Gastrocnemius medialis (tissue), 4 donors: ENCODE results near the gene ACSL6. TPM values are rescaled to one million over a fixed set of nuclear protein-coding genes. Genes with fewer than 3 reads are reported as not detected.

ENCODE experiments used
- ATAC-seq, 2 donors: fragments of 150-250 bp; one replicate each; pipeline ENCODE4 v1.9.1; 2016
- DNase-seq, 2 donors: peaks; one replicate each; pipeline ENCODE4 v3.0.0-alpha.2; 2019
- H3K27ac ChIP-seq, 4 donors: fragments of 200-600 bp; sonication (generic); 1 replicate in 1 of 4; 2 replicates in 3 of 4; pipeline ENCODE4 v1.5.1; 2016 to 2018; ENCODE audit warnings: mild to moderate bottlenecking in 2 of 4, moderate library complexity in 1 of 4
- H3K27me3 ChIP-seq, 3 donors: fragments of 200-600 bp; sonication (generic) in 2 of 3; 1 replicate in 1 of 3; 2 replicates in 2 of 3; pipeline versions ENCODE4 v1.5.1 to v1.6.0; 2016 to 2019; ENCODE audit warnings: mild to moderate bottlenecking in 1 of 3, moderate library complexity in 1 of 3
- H3K36me3 ChIP-seq, 2 donors: fragments of 200-600 bp; sonication (generic) in 1 of 2; one replicate each; pipeline ENCODE4 v1.5.1; 2017 to 2018
- H3K4me1 ChIP-seq, 2 donors: fragments of 200-600 bp; sonication (generic) in 1 of 2; one replicate each; pipeline ENCODE4 v1.5.1; 2016 to 2017; ENCODE audit warnings: mild to moderate bottlenecking in 2 of 2
- H3K4me3 ChIP-seq, 4 donors: fragments of 200-600 bp; sonication (generic) in 3 of 4; 1 replicate in 1 of 4; 2 replicates in 3 of 4; pipeline ENCODE4 v1.5.1; 2016 to 2019; ENCODE audit warnings: mild to moderate bottlenecking in 2 of 4
- H3K9me3 ChIP-seq, 3 donors: fragments of 200-600 bp; sonication (generic) in 2 of 3; 1 replicate in 1 of 3; 2 replicates in 2 of 3; pipeline ENCODE4 v1.5.1; 2016 to 2019
- CTCF ChIP-seq, 5 experiments: fragments of 450-650 bp in 3 of 5; fragments of 200-600 bp in 2 of 5; sonication (generic) in 2 of 5; IDR thresholded peaks in 4 of 5; conservative IDR thresholded peaks in 1 of 5; 1 replicate in 4 of 5; 2 replicates in 1 of 5; pipeline ENCODE4 v1.5.1; 2016 to 2019; ENCODE audit warnings: antibody characterized with exemption in 5 of 5, mild to moderate bottlenecking in 3 of 5, moderate library complexity in 3 of 5
- POLR2A ChIP-seq, 2 donors: fragments of 450-650 bp; IDR thresholded peaks; one replicate each; pipeline ENCODE4 v1.6.1; 2017; ENCODE audit warnings: antibody characterized with exemption in 2 of 2, mild to moderate bottlenecking in 2 of 2, moderate library complexity in 2 of 2
- in situ Hi-C, 4 donors: fragments of 200-750 bp; cut with MboI; loops; one replicate each; pipeline versions ENCODE4 v1.15.0 to v1.8.0; 2017; ENCODE audit warnings: low sequenced_read_pairs in 4 of 4
- intact Hi-C: fragments of 100-400 bp; cut with DNase I; formaldehyde crosslinking; loops from one replicate; pipeline ENCODE4 v1.15.1; 2023; ENCODE audit warnings: low total_unique reads
- total RNA-seq, 4 donors: library from RNA; depleted of rRNA; stranded (reverse); fragments of >200 nt; gene quantifications; one replicate each; pipeline versions ENCODE4 v1.1.0 to v1.2.3, GENCODE V29; 2016

ACSL6 gene
- total RNA-seq, 4 donors from 2014 or later = 0.29 to 0.71 (median 0.36) TPM

DNA sequence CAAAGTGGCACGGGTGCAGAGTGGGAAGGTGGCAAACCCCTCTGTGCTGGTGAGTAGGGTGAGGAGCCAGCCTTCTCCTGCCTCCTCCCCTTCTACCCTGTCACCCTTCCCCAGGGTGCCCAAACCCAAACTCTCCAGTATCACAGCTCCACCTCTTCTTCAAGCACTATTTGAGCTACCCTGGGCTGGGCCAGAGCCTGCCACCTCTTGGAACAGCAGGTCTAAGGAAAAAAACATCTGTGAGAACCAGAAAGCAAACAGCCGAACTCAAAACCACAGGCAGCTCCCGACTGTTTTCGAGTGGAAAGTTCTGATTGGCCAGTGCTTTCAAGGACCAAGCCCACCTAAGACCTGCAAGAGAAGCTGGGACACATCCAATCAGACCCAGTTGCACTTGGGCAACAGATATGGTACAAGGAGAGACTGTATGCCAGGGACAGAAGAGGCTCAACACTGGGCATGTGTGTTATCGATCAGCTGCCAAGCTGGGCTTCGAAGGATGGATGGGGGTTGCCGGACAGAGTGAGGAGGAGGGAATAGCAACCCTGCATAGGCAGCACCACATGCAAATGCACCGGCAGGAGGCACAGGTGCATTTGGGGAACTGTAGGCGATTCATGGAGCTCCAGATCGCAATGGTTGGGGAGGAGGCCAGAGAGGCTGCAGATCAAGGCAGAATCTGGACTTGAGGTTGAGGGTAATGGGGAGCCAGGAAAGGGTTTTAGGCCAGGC, 19.7 kb downstream of the ACSL6 start:
- DNase-seq (peak in 1 of 2 donors; percentile 9), ATAC-seq (no peak)
- Histone ChIP-seq H3K4me1 (no peaks in the 10 kb centered on the region), H3K4me3 (no peak overlapping the region), H3K9me3 (no peaks in the 10 kb centered on the region), H3K36me3 (no peaks in the 10 kb centered on the region), H3K27ac (no peak overlapping the region), H3K27me3 (no peaks in the 10 kb centered on the region)
- TF ChIP-seq POLR2A (IDR thresholded peaks at IDR 0.05) (no peak), CTCF (IDR thresholded peaks at IDR 0.05 in 4 of 5, conservative IDR thresholded peaks at IDR 0.05 in 1 of 5) (no peak)
- intact Hi-C loops (no loop called here), in situ Hi-C loops (no loop called here)

- in situ Hi-C loops = no loop called here
- DNase-seq = peak in 1 of 2 donors; percentile 5
- H3K27me3 ChIP-seq = no peaks in the 10 kb centered on the region
- H3K36me3 ChIP-seq = no peaks in the 10 kb centered on the region
- no peak for TF ChIP-seq CTCF (IDR thresholded peaks at IDR 0.05 in 4 of 5, conservative IDR thresholded peaks at IDR 0.05 in 1 of 5)
- no peak for TF ChIP-seq POLR2A (IDR thresholded peaks at IDR 0.05)
- H3K27ac ChIP-seq = no peak overlapping the region
- H3K4me3 ChIP-seq = no peak overlapping the region
- no peaks in the 10 kb centered on the region for H3K4me1 ChIP-seq
- no peaks in the 10 kb centered on the region for H3K9me3 ChIP-seq
- intact Hi-C loops = no loop called here
- no peak for ATAC-seq
Observed at GRCh38 chr5:131990716-131991115, 20.7 kb downstream of the ACSL6 start.

DNA sequence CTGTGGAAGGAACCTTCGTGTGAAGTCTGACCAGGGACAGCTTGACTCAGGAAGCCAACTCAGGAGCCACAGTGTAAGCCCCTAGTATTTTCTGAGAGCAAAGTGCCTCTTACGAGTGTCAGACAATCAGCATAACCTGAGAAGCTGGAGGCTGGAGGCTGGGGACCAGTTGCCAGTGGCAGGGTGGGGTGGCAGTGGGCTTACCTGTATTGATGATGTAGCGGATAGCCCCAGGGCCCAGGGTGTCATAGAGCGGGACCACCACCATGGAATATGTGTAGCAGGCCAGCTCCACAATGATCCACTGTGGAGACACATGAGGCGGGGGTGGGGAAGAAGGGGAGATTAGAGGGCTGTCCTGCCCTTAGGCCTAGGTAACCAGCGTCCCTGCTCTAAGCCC, 22.9 kb downstream of the ACSL6 start:
- TF ChIP-seq CTCF (IDR thresholded peaks at IDR 0.05 in 4 of 5, conservative IDR thresholded peaks at IDR 0.05 in 1 of 5) = no peak
- TF ChIP-seq POLR2A (IDR thresholded peaks at IDR 0.05) = no peak
- ATAC-seq (no peak), DNase-seq (no peak)
- H3K4me3 ChIP-seq = no peak overlapping the region
- no peaks in the 10 kb centered on the region for H3K36me3 ChIP-seq
- no peak overlapping the region for H3K27ac ChIP-seq
- in situ Hi-C loops (no loop called here), intact Hi-C loops (loop anchor here (10.0 kb wide), 1 partner anchor 806 kb away; no protein-coding TSS in a partner anchor)
- H3K27me3 ChIP-seq = no peaks in the 10 kb centered on the region
- peaks cover 0 to under 1% of the 10 kb centered on the region in 2 donors for H3K4me1 ChIP-seq
- H3K9me3 ChIP-seq = no peaks in the 10 kb centered on the region

DNA sequence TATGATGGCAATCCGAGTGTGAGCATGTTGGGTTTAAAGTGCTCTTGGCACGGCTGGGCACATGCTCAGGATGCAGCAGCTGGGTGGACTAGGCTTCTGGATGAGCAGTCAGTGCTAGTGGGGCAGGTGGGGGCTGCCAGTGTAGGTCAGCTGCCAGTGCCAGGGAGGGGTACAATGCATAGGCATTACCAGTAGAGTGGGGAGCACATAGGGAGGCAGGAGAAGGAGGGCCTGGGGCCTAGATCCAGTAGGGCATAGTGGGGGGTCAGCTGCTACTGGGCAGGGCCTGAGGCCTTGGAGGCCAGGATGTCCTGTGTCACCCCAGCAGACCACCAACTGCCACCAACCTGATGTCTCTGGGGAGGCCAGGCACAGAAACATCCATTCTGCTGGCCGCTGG, 24.2 kb downstream of the ACSL6 start:
- ATAC-seq = no peak
- H3K36me3 ChIP-seq = no peaks in the 10 kb centered on the region
- intact Hi-C loops = loop anchor here (10.0 kb wide), 1 partner anchor 808 kb away; no protein-coding TSS in a partner anchor
- no peak for TF ChIP-seq POLR2A (IDR thresholded peaks at IDR 0.05)
- no peak for TF ChIP-seq CTCF (IDR thresholded peaks at IDR 0.05 in 4 of 5, conservative IDR thresholded peaks at IDR 0.05 in 1 of 5)
- H3K27ac ChIP-seq = no peak overlapping the region
- peaks cover 0 to 8% of the 10 kb centered on the region in 2 donors for H3K4me1 ChIP-seq
- no peaks in the 10 kb centered on the region for H3K9me3 ChIP-seq
- DNase-seq = peak in 1 of 2 donors; percentile 6
- H3K27me3 ChIP-seq = no peaks in the 10 kb centered on the region
- H3K4me3 ChIP-seq = no peak overlapping the region
- in situ Hi-C loops = no loop called here
